ENCODE results near the gene CD47.

DNA sequence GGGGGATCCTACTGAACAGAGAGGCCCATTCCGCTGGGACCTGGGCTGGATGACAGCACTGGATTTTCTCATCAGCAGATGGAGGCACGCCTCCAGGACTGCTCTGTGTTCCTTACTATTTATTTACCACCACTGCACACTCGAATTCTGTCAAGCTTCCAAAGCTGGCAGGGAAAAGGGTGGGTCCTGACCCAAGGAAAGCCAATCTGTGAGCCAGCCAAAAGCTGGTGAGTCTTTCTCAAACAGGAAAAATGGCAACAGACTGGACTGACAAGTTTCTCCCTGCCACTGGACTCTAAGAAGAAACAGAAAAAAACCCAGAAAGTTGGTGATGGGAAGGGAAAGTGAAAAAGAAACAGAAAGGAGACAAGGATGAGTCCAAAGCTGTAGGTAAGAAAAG is 37.8 kb downstream of the CD47 start:
- TF ChIP-seq, protein P1, sequence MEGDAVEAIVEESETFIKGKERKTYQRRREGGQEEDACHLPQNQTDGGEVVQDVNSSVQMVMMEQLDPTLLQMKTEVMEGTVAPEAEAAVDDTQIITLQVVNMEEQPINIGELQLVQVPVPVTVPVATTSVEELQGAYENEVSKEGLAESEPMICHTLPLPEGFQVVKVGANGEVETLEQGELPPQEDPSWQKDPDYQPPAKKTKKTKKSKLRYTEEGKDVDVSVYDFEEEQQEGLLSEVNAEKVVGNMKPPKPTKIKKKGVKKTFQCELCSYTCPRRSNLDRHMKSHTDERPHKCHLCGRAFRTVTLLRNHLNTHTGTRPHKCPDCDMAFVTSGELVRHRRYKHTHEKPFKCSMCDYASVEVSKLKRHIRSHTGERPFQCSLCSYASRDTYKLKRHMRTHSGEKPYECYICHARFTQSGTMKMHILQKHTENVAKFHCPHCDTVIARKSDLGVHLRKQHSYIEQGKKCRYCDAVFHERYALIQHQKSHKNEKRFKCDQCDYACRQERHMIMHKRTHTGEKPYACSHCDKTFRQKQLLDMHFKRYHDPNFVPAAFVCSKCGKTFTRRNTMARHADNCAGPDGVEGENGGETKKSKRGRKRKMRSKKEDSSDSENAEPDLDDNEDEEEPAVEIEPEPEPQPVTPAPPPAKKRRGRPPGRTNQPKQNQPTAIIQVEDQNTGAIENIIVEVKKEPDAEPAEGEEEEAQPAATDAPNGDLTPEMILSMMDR (IDR thresholded peaks at IDR 0.05) = no peak
- TF ChIP-seq EZH2 (IDR thresholded peaks at IDR 0.05; ENCODE audit: borderline replicate concordance, insufficient read depth, low read depth, low read length, poor library complexity, severe bottlenecking) = no peak
